Measurements from ENCODE around the gene ADAM19. TPM values are rescaled to one million over a fixed set of nuclear protein-coding genes. Genes with fewer than 3 reads are reported as not detected.
A peak's percentile ranks its signal among the peaks of the same experiment; 100 is the strongest.
"Not testable (repeated sequence)": the region's sequence is repeated elsewhere in the genome, so short reads cannot be mapped to it uniquely, and the experiment has no call there.

ADAM19 gene
- total RNA-seq, 4 donors from 2014 or later: 2.4 to 25.6 (median 15.3) TPM

GRCh38 chr5:157443041-157443549 lies 132.5 kb downstream of the ADAM19 start:
- intact Hi-C loops (cut with DNase I; ENCODE audit: low total_unique reads): no loop called here
- H3K27ac ChIP-seq: no peak overlapping the region
- H3K9me3 ChIP-seq: no peaks in the 10 kb centered on the region
- DNase-seq: no peak
- no peaks in the 10 kb centered on the region for H3K36me3 ChIP-seq
- H3K4me3 ChIP-seq: no peak overlapping the region
- TF ChIP-seq, protein P1, sequence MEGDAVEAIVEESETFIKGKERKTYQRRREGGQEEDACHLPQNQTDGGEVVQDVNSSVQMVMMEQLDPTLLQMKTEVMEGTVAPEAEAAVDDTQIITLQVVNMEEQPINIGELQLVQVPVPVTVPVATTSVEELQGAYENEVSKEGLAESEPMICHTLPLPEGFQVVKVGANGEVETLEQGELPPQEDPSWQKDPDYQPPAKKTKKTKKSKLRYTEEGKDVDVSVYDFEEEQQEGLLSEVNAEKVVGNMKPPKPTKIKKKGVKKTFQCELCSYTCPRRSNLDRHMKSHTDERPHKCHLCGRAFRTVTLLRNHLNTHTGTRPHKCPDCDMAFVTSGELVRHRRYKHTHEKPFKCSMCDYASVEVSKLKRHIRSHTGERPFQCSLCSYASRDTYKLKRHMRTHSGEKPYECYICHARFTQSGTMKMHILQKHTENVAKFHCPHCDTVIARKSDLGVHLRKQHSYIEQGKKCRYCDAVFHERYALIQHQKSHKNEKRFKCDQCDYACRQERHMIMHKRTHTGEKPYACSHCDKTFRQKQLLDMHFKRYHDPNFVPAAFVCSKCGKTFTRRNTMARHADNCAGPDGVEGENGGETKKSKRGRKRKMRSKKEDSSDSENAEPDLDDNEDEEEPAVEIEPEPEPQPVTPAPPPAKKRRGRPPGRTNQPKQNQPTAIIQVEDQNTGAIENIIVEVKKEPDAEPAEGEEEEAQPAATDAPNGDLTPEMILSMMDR (IDR thresholded peaks at IDR 0.05): no peak
- TF ChIP-seq POLR2A (IDR thresholded peaks at IDR 0.05): no peak
- no peaks in the 10 kb centered on the region for H3K4me1 ChIP-seq
- no peaks in the 10 kb centered on the region for H3K27me3 ChIP-seq

DNA sequence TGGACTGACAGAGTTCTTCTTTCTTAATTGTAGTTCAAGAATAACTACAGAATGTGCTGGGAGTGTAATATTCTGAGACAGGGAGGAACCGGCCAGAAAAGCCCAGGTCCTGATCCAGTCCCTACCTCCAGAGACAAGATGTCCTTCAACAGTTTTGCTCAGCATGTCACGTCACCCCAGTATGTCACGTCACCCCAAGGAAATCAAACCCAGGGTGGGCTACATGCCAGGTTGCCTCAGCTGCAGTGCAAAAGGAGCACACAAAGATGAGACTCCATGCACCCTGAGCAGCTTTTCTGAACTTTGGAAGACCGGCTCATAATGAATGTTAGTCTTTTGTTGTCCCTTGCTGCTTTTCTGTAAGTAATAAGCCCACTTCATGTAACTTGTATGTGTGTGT lies 141.5 kb downstream of the ADAM19 start:
- TF ChIP-seq, protein P1 (IDR thresholded peaks at IDR 0.05): no peak
- no peak for TF ChIP-seq POLR2A (IDR thresholded peaks at IDR 0.05)
- H3K4me1 ChIP-seq: no peaks in the 10 kb centered on the region
- H3K4me3 ChIP-seq: no peak overlapping the region
- no peaks in the 10 kb centered on the region for H3K27me3 ChIP-seq
- DNase-seq: no peak
- H3K36me3 ChIP-seq: no peaks in the 10 kb centered on the region
- intact Hi-C loops (cut with DNase I; ENCODE audit: low total_unique reads): no loop called here
- H3K27ac ChIP-seq: no peak overlapping the region
- H3K9me3 ChIP-seq: no peaks in the 10 kb centered on the region

GRCh38 chr5:157431544-157432200 lies 143.9 kb downstream of the ADAM19 start:
- intact Hi-C loops (cut with DNase I; ENCODE audit: low total_unique reads): no loop called here
- no peak for DNase-seq

DNA sequence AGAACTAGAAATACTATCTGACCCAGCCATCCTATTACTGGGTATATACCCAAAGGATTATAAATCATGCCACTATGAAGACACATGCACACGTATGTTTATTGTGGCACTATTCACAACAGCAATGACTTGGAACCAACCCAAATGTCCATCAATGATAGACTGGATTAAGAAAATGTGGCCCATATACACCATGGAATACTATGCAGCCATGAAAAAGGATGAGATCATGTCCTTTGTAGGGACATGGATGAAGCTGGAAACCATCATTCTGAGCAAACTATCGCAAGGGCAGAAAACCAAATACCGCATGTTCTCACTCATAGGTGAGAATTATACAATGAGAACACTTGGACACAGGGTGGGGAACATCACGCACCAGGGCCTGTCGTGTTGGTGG lies 145.7 kb downstream of the ADAM19 start:
- H3K27ac ChIP-seq; H3K4me3 ChIP-seq; DNase-seq; H3K9me3 ChIP-seq; H3K27me3 ChIP-seq; H3K36me3 ChIP-seq; intact Hi-C loops (cut with DNase I; ENCODE audit: low total_unique reads); H3K4me1 ChIP-seq: not testable (repeated sequence)

More at GRCh38 chr5:157431544-157432200, 143.9 kb downstream of the ADAM19 start:
- Histone ChIP-seq H3K9me3 (no peaks in the 10 kb centered on the region), H3K4me1 (no peaks in the 10 kb centered on the region), H3K27ac (no peak overlapping the region), H3K36me3 (no peaks in the 10 kb centered on the region), H3K27me3 (no peaks in the 10 kb centered on the region), H3K4me3 (no peak overlapping the region)
- TF ChIP-seq POLR2A (IDR thresholded peaks at IDR 0.05): no peak
- TF ChIP-seq, protein P1 (IDR thresholded peaks at IDR 0.05): peak; percentile 52 to 69 (median 61)

Small RNAs within 50 kb of the gene (small RNA-seq; reads per million reads assigned to genes)
- gene RNU6-390P: not detected

Other genes with a start within 250 kb of the ADAM19 start
- under 1 TPM in 2 of 4 donors, not detected in 2; 0.14 to 0.43 TPM for gene NIPAL4, start 115.6 kb downstream of the ADAM19 start, total RNA-seq
- gene SOX30, start 76.7 kb upstream of the ADAM19 start, total RNA-seq: not detected
- gene C5orf52, start 95.8 kb upstream of the ADAM19 start, total RNA-seq: not detected
- gene THG1L, start 155.6 kb upstream of the ADAM19 start, total RNA-seq: 10 to 100 TPM in 3 of 4 donors, 1 to 10 TPM in 1; 6.5 to 29.2 (median 19.6) TPM
- 10 to 100 TPM in 1 of 4 donors, 1 to 10 TPM in 3; 2.8 to 14.3 (median 8.7) TPM for gene LSM11, start 167.9 kb upstream of the ADAM19 start, total RNA-seq

All from uterus (tissue), 4 donors.